LoVo (cell line): ENCODE measurements around the gene KIAA1586.
A peak's percentile ranks its signal among the peaks of the same experiment; 100 is the strongest.
"Not testable (repeated sequence)": the region's sequence is repeated elsewhere in the genome, so short reads cannot be mapped to it uniquely, and the experiment has no call there.

ENCODE experiments used
- DNase-seq: peaks from one replicate; pipeline ENCODE4 v3.0.0-alpha.2; 2016; ENCODE audit warnings: low spot score

The KIAA1586 gene

GRCh38 chr6:57046332-57047256, at the start of gene KIAA1586:
Gene KIAA1586 (plus strand): TSS chr6:57046693. CDS start chr6:57046756, 63 bp downstream.
- DNase-seq, result peak; percentile 88

GRCh38 chr6:56999049-56999448, 47.4 kb upstream of the KIAA1586 start:
- no peak for DNase-seq

- DNase-seq, result not testable (repeated sequence)
These were observed 46.7 kb upstream of the KIAA1586 start for GRCh38 chr6:56999748-57000147.

- DNase-seq, result no peak
These were observed 44.3 kb upstream of the KIAA1586 start for GRCh38 chr6:57002197-57002596.

- no peak for DNase-seq
These were observed 42.2 kb upstream of the KIAA1586 start for GRCh38 chr6:57004292-57004691.

GRCh38 chr6:57006101-57006500, 40.4 kb upstream of the KIAA1586 start:
- DNase-seq, result no peak

GRCh38 chr6:57008069-57008468, 38.4 kb upstream of the KIAA1586 start:
- not testable (repeated sequence) for DNase-seq

- DNase-seq, result peak; percentile 17
These were observed 33.0 kb upstream of the KIAA1586 start for GRCh38 chr6:57013521-57013926.

- DNase-seq, result no peak
These were observed 29.4 kb upstream of the KIAA1586 start for GRCh38 chr6:57017069-57017468.

GRCh38 chr6:57017841-57018240, 28.7 kb upstream of the KIAA1586 start:
- DNase-seq, result no peak

GRCh38 chr6:57019434-57019833, 27.1 kb upstream of the KIAA1586 start:
- DNase-seq, result no peak

GRCh38 chr6:57021086-57021720, 25.3 kb upstream of the KIAA1586 start:
- peak; percentile 63 for DNase-seq

GRCh38 chr6:57024321-57024720, 22.2 kb upstream of the KIAA1586 start:
- DNase-seq, result no peak

GRCh38 chr6:57024775-57025174, 21.7 kb upstream of the KIAA1586 start:
- DNase-seq, result no peak

GRCh38 chr6:57026001-57026400, 20.5 kb upstream of the KIAA1586 start:
- no peak for DNase-seq

GRCh38 chr6:57027301-57027700, 19.2 kb upstream of the KIAA1586 start:
- no peak for DNase-seq

- DNase-seq, result no peak
These were observed 17.3 kb upstream of the KIAA1586 start for GRCh38 chr6:57029213-57029612.

GRCh38 chr6:57033228-57033627, 13.3 kb upstream of the KIAA1586 start:
- DNase-seq, result no peak

GRCh38 chr6:57035549-57035948, 10.9 kb upstream of the KIAA1586 start:
- no peak for DNase-seq

- DNase-seq, result no peak
These were observed 7.6 kb upstream of the KIAA1586 start for GRCh38 chr6:57038906-57039305.

GRCh38 chr6:57040011-57040410, 6.5 kb upstream of the KIAA1586 start:
- no peak for DNase-seq

GRCh38 chr6:57044061-57044460, 2.4 kb upstream of the KIAA1586 start:
- DNase-seq, result not testable (repeated sequence)

- DNase-seq, result no peak
These were observed 1.9 kb upstream of the KIAA1586 start for GRCh38 chr6:57044568-57044967.
